Fibroblast of skin of abdomen (primary cell): ENCODE data around the gene HTR3A.
A peak's percentile ranks its signal among the peaks of the same experiment; 100 is the strongest.

Source experiments
- DNase-seq: peaks from one replicate; pipeline ENCODE4 v3.0.0-alpha.2; 2013

The HTR3A gene

DNA sequence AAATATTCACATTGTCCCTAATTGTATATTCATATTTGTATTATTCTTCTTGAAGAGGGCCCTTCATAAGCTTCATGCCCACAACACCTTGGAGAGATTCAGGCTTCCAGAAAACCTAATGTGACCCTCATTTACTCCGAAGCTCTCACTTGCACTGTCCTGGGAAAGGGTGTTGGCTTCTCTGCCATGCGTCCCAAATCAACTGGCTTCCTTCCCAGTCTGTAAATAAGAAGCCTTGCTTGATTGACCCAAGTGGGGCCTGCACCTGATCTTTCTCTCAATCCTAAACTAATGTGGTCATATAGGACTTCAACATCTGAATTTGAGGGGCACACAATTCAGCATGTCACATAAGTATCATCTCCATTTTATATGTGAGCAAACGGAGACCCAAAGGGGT lies 44.1 kb downstream of the HTR3A start:
- DNase-seq = no peak

DNA sequence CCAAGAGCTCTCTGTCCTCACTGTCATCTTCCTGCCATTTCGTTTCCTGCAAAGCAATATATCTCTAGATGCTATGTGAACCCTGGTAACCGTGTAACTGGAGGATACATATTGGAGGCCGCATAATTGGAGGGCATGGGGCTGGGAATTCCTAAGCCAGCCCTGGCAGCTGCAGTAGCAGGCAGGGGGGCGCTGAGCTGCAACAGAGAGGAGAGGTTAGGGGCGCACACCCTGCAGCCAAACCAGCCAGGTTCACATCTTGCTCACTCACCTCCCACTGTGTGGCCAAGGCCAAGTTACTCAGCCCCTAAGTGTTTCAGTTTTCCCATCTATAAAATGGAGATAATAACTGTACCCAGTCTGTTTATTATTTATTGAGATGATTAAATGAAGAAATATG lies 44.7 kb downstream of the HTR3A start:
- DNase-seq = no peak

DNA sequence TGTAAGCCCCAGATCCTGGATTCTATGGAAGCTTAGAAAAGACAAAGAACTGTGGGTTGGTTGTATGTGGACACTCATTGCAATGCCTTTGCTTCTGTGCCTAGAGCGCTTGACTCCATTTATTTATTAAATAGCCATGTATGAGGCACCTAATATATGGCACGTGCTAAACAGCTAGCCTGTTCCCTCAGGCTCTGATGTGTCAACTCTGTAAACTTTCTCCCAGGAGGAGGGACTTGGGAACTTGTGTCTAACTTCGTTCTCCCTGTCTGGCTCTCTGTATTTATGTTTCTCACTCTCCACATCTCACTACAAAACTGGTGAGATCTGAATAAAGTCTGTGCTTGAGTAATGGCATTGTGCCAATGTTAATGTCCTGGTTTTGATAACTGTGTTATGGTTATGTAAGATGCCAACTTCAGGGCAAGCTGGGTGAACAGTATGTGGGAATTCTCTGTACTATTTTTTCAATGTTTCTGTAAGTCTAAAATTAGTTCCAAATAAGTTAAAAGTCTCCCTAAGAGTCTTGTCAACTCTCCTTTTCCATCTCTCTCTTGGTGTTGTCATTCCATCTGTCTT lies 50.5 kb downstream of the HTR3A start:
- no peak for DNase-seq

DNA sequence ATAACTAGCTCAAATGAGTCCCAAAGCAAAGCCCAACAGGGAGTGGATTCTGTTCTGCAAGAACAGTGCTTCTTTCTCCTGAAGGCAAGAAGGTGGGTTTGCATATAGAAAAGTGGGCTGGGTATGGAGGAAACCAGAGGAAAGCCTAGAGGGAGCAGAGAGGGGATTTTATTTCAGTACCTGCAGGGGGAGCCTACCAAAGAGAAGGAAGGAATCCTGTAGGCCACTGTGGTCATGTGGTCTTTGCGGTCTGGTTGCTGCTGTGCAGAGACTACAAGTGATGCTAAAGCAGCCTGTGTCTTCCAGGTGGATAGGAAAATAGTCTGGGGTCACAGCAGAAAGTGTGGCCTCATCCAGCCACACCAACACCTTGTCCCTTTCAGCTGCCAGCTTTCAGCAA lies 51.4 kb downstream of the HTR3A start:
- peak; percentile 4 for DNase-seq

DNA sequence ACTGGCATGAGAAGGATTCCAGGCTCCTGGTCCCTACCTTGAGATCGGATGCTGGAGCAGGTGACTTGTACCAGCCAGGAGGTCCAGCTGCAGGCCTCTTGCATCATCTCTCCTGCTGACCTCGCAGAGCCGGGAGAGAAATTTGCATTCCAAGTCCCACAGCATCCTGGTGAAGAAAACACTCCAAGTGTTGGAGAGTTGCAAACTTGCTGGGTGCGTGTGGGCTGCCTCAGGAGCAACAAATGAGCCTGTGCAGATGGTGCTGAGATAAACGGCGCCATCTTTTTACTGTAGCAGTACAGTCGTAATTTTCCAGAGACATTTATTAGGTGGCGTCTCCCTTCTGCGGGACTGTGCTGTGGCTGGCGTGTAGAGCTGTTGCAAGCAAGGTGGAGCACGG lies 52.5 kb downstream of the HTR3A start:
- DNase-seq = no peak

DNA sequence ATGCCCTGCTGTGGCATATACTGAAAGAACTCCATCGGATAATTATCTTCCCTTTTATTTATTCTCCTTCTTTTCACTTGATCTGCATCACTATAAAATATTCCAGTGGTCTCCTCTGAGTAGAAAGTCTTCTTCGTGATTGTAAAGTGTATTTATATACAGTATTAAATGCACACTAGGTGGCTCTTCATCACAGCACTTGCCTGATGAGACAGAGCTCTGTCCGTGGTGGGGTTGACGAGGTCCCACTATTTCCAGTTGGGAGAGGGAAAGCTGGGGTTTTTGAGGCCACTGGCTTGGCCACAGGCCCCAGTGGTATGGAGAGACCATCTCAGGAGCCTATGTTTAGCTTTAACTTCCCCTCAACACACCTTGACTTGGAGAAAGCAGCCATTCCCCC lies 53.0 kb downstream of the HTR3A start:
- no peak for DNase-seq

DNA sequence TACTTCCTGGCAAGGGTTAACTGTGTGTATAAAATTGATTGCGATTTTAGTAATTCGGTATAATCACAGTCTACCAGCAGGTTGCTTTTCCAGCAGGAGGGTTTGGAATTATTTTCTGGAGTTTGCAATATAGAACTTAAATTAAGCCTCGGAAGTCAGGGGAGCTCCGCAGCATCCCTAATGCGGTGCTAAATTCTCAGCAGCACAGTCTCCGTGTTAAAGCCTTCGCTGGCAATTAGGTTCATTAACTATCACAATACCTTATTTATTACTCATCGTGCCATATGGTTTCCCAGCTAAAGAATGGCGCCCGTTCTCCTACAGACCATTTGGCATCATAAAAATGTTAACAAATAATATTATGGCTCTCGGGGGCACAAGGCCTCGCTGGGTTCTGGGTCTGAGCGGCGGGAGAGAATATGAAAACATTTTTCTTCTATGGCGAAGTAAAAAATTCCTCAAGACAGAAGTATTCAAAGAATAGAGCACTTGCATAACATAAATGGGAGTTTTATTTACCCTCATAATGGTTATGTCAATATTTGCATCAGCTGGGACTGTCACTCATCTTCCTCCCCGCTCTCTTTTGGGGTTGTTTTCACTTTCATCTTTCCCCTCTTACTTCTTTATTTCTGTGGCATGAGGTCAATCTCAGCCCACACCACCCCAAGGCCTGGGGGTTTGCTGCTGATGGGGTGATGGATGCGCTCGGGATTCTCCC lies 56.5 kb downstream of the HTR3A start:
- no peak for DNase-seq

DNA sequence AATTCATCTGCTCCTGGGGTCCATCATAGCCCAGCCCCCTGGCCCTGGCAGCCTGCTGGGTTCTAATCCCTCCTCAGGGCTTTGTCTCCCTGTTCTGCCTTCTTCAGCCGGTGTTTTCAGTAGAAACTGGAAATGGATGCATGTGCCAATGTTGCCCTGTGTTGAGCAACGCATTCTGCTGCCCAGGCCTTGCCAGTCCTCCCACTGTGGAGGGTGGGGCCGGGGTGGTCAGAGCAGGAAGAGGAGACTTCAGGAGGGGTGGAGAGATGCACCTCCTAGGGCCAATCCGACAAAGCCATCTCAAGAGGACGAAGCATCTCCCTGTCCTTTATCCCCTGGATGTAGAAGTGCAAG lies 57.0 kb downstream of the HTR3A start:
- no peak for DNase-seq

DNA sequence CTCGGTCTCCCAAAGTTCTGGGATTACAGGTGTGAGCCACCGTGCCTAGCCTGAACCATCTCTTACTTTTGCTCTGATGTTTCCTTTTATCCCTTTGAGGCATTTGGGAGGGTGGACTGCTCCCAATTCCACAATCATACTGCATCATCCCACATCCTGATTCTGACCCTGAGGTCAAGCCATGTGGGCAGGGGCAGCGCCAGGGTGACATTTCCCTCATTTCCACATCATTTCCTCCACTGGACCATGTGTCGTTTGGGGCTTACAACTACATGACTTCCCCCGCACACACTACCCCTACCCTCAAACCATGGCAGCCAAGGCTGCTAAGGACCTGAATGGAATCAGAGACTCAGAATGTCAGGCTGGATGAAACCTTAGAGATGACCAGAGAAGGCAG lies 58.2 kb downstream of the HTR3A start:
- no peak for DNase-seq

DNA sequence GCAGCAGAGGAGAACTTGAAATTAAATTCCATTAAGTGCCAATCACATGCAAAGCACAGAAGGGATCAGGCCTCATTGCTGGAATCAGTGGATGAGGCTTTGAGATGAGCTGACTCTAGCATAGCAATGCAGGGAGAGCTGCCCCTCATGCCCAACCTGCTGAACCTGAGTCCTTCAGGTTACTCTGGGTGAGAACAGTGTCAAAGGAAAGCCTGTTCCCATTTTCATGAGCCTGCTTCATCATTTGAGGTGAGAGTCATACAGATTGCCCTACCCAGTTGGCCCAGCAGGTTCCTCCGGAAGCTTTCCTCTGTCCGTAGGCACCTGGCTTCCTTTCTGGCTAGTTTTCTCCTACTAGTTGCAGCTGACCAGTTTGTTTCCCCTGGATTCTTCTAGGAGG lies 58.7 kb downstream of the HTR3A start:
- no peak for DNase-seq

DNA sequence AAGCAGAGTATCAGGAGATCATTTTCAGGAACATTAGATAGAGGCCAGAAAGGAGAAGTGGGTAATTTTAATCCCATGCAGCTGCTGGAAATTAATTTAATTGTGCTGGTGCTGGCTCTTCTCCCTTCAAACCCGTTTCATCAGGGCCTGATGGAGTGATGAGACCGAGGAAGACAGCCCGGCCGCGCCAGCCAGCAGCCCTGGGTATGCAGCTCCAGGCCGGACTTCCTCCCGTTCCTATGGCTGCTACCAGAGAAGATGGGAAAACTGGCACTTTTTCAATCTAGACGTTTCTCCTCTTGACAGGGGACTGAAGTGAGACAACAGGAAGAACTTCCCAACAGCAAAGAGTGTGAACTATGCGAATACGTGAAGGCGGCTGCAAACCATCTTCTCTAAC lies 60.0 kb downstream of the HTR3A start:
- DNase-seq = no peak

DNA sequence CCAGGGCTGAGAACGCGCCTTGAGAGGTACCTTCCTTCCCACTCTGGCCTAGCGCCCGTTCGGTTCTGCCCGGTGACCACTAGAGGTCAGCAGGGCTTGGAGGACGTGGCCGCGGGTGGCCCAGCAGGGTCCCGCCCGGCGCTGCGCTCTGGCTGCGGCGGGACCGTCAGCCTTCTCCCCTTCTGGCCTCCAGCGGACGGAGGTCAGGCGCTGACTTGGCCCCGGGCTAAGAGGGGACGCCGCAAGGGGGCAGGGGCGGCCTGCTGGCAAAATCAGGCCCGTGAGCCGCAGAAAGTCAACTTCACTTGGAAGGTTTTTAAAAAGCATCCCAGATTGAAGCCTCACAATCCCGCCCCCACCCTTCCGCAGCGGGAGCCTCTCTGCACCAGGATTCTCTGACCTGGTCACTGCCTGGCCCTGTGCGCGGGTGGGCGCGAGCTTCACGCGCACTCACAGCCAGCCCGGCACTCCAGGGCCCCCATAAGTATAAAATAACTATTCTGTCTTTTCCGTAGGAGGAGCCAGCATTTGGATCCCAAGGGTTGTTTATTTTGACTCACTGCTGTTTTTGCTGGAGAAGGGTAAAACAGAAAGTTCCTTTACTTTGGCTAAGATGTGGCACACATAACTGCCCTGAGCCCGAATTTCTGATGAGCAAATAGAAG lies 61.4 kb downstream of the HTR3A start:
- DNase-seq = peak; percentile 49

DNA sequence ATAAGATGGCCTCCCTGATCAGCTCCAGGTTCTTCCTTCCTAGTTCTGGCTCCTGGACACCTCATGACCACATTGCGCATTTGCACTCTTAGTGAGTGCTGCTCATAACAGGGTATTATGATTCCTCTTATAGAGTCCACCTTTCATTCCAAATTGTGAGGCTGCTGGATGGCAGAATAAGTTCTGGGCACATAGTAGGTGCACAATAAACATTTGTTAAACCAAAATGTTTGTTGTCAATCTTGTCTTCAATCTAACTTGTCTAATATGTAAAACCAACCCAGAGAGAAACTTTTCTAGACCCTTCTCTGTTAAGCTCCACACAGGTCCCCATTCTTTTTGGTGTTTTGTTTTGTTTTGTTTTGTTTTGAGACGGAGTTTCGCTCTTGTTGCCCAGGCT lies 62.0 kb downstream of the HTR3A start:
- no peak for DNase-seq

DNA sequence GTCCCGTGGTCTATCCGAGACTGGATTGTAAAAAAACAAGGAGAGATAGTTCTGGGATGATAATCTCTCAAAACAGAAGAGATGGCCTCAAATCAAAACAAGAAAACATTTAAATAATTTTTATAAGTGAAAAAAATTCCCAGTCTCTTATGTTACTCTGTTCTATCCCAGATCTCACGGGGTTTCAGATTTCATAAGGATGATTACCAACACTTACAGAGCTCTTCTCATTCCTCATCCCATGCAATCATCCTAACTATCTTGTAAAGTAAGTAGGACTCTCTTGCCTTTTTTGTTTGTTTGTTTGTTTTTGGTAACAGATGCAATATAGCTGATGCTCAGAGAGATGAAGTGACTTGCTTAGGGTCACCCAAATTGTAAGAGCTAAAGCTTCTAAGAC lies 64.6 kb downstream of the HTR3A start:
- DNase-seq = no peak
